GM12801 (cell line): ENCODE results near the gene P3H2.

Experiments used
- TF ChIP-seq, protein P1 (sequence below): IDR thresholded peaks from one replicate; pipeline ENCODE4 v1.5.1; 2011; ENCODE audit warnings: control low read depth; ENCODE audit not compliant: insufficient read length; ENCODE audit errors: extremely low read depth

P3H2 gene

DNA sequence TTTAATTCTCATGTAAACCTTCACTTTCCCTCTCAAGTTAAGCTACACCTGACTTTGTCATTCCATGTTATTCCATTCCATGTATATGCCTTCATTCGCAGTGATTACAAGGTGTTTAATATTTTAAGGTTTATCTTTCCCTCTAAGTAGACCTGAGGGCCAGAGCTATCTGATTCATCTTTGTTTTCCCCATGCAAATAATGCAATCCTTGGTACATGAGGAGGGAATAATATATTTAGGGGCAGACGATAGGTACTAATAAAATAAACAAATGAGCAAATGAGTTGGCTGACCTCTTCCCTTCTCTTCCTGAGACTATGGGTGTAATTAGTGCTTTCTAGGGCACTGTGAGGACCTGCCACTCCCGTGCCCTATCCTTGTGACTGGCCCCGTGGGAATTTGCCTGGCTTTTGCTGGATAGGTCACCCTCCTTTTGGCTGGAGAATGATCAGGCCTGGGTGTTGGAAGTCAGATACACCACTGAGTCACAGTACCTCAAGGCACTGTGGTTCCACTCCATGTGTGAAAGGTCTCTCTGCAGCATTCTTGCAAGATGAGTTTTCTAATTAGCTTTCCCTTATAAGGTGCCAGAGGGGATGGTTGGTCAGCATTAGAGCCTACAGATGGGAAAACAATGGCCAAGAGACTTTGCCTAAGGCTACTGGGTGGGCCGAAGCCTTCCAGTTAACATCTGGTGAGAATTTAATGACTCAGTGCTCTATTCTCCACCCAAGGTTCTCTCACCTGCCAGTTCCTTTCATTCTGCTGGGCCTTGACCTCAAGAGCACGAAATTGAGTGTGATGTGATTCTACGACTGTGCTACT lies 183.2 kb downstream of the P3H2 start:
- TF ChIP-seq, protein P1, sequence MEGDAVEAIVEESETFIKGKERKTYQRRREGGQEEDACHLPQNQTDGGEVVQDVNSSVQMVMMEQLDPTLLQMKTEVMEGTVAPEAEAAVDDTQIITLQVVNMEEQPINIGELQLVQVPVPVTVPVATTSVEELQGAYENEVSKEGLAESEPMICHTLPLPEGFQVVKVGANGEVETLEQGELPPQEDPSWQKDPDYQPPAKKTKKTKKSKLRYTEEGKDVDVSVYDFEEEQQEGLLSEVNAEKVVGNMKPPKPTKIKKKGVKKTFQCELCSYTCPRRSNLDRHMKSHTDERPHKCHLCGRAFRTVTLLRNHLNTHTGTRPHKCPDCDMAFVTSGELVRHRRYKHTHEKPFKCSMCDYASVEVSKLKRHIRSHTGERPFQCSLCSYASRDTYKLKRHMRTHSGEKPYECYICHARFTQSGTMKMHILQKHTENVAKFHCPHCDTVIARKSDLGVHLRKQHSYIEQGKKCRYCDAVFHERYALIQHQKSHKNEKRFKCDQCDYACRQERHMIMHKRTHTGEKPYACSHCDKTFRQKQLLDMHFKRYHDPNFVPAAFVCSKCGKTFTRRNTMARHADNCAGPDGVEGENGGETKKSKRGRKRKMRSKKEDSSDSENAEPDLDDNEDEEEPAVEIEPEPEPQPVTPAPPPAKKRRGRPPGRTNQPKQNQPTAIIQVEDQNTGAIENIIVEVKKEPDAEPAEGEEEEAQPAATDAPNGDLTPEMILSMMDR, result no peak

DNA sequence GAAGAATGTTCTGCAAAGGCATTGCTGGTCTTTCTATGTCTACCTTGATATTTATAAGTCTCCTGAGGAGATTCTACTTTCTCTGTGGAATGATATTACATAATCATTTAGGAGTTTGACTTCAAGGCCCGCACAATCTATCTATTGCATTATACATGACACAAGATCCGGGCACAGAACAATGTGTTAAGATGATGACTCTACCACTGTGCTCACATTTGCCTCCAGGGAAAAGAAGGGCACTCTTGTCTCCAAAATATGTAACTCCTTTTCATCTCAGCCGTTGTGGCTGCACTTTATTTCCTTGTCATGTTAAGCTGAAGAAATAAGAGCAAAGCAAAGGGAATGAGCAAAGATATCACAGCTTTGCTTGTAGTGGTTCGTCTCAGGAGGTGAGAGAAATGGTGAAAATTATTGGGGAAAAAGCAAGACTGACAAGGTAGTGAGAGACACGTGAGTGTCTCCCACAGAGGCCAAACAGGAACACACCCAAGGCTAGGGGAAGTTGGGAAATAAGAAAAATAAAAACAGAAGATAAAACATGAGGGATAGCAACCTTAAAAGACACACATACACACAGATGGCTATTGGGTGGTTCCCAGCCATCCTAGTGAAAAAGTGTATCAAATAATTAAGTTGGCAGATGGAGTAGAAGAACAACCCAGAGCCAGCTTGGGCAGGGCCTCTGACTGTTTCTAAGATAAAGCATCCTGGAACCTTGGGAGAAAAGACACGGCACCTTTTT lies 184.3 kb downstream of the P3H2 start:
- TF ChIP-seq, protein P1, result no peak

DNA sequence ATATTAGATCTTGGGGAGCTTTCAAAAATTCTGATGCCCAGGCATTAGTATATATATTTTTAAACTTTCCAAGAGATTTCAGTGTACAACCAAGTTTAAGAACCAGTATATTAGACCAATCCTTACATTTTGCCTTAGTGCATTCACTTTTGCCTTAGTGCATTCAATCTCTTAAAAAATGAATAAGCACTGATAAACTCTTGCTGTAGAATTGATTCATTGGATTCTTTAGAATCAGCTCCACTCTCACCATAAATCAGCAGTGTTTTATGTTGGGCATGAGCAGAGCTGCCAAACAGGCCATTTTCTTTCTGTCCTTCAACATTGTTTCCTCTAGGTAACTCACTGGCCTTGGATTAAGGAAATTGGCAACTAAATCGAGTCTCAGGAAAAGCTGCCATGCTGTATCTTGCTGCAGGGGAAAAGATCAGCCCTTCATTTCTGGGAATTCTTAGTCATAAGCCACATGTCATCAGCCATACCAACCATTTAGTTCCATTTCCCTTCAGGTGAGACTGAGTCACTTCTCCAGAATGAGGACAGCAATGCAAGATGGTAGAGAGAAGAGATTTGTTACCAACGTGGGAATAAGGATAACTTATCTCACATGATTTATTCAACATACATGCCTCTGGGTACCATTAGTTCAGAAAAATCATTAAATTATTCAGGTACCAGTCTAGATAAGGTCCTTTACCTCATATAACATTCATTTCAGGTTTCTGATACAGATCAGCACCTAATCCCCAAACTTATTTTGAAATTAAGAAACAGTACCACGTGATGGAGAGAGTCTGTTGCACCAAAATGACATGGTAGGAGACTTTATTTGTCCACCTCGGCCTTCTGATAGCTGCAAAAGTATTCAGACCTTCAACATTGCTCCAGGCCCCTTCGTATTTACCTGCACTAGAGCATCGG lies 192.5 kb downstream of the P3H2 start:
- TF ChIP-seq, protein P1, result no peak

DNA sequence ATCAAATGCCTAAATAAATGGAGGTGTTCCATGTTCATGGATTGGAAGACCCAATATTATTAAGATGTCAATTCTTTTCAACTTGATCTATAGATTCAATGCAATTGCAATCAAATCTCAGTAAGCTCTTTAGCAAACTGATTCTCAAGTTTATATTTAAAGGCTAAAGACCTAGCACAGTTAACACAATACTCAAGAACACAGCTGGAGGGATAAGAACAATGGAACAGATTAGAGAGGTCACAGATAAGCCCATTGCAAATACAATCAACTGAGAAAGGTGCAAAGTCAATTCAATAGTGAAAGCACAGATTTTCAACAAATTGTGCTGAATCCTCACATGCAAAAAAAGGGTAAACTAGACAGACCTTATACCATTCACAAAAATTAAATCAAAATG lies 198.9 kb downstream of the P3H2 start:
- TF ChIP-seq, protein P1, result no peak

DNA sequence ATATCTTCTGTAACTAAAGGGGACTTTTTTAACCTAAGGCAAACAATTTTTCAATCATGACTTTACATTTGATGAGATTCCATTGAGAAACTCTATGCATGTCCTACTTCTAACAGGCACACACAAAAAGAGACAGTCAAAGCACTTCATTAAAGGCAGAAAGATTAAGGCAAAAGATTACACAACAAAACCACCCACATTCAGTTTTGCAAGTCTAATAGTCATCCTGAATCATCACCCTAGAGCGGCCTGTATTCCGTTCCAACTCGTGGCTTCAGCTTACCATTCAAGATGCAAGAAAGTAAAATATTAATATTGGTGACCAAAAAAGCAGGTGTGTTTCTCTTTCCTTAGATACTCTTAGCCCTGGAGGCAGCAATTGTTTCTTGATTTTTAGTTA lies 205.9 kb downstream of the P3H2 start:
- TF ChIP-seq, protein P1, result no peak

DNA sequence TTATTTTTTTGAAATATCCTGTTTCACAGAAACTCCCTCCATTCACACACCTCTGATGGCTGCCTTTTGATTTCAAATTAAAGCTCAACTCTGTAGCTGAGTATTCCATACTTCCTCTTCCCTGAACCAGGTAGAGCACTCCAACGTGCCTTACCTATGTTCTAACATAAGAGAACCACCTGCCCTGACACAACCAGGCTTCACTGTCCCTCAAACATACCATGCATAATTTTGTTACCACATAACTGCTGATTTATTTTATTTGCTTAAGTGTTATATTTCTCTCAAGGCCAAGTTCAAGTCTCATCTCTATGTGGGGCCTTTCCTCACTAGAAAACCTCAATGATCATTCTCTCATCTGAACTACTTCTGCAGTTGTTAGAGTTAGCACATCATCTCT lies 209.7 kb downstream of the P3H2 start:
- TF ChIP-seq, protein P1, result no peak

DNA sequence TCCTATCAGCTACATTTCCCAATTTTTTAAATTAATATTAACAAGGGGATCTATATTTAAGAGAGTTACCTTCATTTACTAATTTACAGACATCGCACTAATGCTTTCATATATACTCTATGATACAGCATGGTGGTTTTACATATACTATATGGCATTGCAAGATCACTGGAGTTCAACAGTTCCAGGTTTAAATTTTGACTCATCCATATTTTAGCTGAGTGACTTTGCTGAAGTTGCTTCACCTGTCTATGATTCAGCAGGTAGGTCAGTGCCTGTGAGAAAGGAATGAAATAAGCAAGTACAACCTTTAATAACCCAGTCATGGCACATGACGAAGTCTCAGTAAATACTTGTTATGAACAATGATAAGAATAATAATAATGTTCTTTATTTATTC lies 211.1 kb downstream of the P3H2 start:
- TF ChIP-seq, protein P1, result no peak
